C4-2B (cell line): ENCODE results near the gene PDGFB.

Experiments used
- ZFX ChIP-seq: fragments of 450-650 bp; IDR thresholded peaks from 2 replicates; pipeline ENCODE4 v1.6.1; 2017
- TF ChIP-seq, protein P1 (sequence below): fragments of 450-650 bp; conservative IDR thresholded peaks from 2 replicates; pipeline ENCODE4 v1.5.1; 2017; ENCODE audit warnings: mild to moderate bottlenecking

- TF ChIP-seq, protein P1, sequence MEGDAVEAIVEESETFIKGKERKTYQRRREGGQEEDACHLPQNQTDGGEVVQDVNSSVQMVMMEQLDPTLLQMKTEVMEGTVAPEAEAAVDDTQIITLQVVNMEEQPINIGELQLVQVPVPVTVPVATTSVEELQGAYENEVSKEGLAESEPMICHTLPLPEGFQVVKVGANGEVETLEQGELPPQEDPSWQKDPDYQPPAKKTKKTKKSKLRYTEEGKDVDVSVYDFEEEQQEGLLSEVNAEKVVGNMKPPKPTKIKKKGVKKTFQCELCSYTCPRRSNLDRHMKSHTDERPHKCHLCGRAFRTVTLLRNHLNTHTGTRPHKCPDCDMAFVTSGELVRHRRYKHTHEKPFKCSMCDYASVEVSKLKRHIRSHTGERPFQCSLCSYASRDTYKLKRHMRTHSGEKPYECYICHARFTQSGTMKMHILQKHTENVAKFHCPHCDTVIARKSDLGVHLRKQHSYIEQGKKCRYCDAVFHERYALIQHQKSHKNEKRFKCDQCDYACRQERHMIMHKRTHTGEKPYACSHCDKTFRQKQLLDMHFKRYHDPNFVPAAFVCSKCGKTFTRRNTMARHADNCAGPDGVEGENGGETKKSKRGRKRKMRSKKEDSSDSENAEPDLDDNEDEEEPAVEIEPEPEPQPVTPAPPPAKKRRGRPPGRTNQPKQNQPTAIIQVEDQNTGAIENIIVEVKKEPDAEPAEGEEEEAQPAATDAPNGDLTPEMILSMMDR: no peak
- peak; percentile 54; the same call in 1 of the 2 replicates for TF ChIP-seq ZFX
Observed at GRCh38 chr22:39240831-39241793, 3.7 kb downstream of the PDGFB start.
